ENCODE results near the gene RIMS1. TPM values are rescaled to one million over a fixed set of nuclear protein-coding genes. Genes with fewer than 3 reads are reported as not detected.

Gene RIMS1, protein sequence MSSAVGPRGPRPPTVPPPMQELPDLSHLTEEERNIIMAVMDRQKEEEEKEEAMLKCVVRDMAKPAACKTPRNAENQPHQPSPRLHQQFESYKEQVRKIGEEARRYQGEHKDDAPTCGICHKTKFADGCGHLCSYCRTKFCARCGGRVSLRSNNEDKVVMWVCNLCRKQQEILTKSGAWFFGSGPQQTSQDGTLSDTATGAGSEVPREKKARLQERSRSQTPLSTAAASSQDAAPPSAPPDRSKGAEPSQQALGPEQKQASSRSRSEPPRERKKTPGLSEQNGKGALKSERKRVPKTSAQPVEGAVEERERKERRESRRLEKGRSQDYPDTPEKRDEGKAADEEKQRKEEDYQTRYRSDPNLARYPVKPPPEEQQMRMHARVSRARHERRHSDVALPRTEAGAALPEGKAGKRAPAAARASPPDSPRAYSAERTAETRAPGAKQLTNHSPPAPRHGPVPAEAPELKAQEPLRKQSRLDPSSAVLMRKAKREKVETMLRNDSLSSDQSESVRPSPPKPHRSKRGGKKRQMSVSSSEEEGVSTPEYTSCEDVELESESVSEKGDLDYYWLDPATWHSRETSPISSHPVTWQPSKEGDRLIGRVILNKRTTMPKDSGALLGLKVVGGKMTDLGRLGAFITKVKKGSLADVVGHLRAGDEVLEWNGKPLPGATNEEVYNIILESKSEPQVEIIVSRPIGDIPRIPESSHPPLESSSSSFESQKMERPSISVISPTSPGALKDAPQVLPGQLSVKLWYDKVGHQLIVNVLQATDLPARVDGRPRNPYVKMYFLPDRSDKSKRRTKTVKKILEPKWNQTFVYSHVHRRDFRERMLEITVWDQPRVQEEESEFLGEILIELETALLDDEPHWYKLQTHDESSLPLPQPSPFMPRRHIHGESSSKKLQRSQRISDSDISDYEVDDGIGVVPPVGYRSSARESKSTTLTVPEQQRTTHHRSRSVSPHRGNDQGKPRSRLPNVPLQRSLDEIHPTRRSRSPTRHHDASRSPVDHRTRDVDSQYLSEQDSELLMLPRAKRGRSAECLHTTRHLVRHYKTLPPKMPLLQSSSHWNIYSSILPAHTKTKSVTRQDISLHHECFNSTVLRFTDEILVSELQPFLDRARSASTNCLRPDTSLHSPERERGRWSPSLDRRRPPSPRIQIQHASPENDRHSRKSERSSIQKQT (N-terminal part only)
- total RNA-seq = not detected

DNA sequence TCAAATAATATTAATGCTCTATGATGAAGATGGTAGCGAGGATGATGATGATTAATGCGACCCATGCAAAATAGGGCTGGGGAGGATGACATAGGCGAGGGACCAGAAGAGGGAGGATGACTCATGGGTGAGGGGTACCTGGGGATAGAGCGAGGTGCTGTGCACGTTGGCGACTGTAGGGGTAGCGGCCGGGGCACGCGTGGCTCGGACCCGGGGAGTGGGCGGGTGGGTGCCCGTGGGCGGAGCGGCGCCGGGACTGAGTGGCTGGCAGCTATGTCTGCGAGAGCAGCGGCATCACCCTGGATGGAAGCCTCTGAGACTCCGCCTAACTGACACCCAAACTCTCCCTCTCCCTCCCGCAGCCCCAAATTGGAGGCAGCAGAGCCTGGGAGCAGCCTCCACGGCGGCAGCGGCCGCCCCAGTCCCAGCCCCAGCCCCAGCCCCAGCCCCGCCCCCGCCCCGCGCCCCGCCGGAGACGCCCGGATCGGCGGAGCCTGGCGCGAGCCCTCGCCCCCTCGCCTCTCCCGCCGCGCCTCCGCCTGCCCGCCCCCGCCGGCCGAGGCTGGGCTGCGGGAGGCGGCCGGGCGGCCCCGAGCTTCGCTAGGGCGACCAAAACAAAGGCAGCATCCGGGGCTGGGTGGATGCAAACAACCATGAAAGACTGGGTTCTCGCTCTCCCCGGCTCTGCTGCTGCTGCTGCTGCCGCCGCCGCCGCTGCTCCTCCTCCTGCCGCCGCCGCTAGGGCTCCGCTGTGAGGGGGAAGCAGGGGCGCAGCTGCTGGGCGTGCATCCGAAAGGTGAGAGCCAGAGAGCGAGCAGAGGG, at the start of gene RIMS1:
RIMS1 (plus strand) TSS at position 367 of the 822 bp plus-strand sequence. CDS start 474 bp downstream, outside the sequence.
- DNase-seq (peak; percentile 18), ATAC-seq (no peak)
- peaks cover 2% of the 10 kb centered on the region for H3K36me3 Mint-ChIP-seq (ENCODE audit: low read depth)
- intact Hi-C loops (cut with DNase I, micrococcal nuclease) = no loop called here
- peaks cover 2% of the 10 kb centered on the region for H3K4me1 Mint-ChIP-seq
- no peak within 1 kb of the TSS for H3K4me3 Mint-ChIP-seq
- H3K9me3 Mint-ChIP-seq (ENCODE audit: low read depth) = no peaks in the 10 kb centered on the region
- POLR2A ChIA-PET = no interaction called here
- H3K27ac Mint-ChIP-seq = no peak within 1 kb of the TSS
- CTCF ChIA-PET = interaction anchor here (0.6 kb wide), 1 partner anchor 693 kb away, joined by 3 read pairs; no protein-coding TSS in a partner anchor
- H3K27me3 Mint-ChIP-seq = peaks cover 33% of the 10 kb centered on the region

DNA sequence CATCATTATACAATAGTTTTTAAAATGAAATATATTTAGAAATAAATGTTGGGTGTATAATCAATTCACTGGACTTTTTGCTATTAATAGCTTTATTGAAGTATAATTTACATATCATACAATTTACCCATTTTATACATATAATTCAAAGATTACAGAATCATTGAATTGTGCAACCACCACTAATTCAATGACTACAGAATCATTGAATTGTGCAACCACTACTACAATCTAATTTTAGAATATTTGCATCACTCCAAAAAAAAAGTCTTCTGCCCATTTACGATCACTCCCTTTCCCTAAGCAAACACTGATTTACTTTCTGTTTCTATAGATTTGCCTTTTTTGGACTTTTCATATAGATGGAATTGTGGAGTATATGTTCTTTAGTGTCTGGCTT, 35.1 kb upstream of the RIMS1 start:
- ChIA-PET POLR2A (no interaction called here), CTCF (no interaction called here)
- Mint-ChIP-seq H3K4me3 (no peak overlapping the region), H3K27me3 (no peaks in the 10 kb centered on the region), H3K9me3 (ENCODE audit: low read depth) (no peaks in the 10 kb centered on the region), H3K36me3 (ENCODE audit: low read depth) (no peaks in the 10 kb centered on the region), H3K27ac (no peak overlapping the region), H3K4me1 (no peaks in the 10 kb centered on the region)
- ATAC-seq (no peak), DNase-seq (no peak)
- intact Hi-C loops (cut with DNase I, micrococcal nuclease) = no loop called here

DNA sequence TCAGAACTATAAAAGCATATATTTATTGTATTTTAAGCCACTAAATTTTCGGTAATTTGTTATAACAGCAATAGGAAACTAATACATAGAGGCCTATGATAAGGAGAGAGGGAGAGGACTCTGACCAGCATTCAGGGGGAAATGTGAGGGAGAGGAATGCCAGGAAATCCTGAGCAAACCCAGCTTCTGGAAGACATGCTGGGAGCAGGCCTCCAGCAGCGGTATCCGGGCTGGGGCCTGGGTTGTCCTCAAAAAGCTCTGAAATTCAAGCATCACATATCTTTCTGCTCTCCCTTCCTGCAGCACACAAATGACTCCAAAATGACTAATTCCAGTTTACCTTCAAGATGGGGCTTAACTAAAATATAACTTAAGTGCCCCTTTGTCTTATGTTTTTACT, 33.4 kb upstream of the RIMS1 start:
- ChIA-PET CTCF (no interaction called here), POLR2A (no interaction called here)
- Mint-ChIP-seq H3K4me3 (no peak overlapping the region), H3K36me3 (ENCODE audit: low read depth) (no peaks in the 10 kb centered on the region), H3K27ac (no peak overlapping the region), H3K9me3 (ENCODE audit: low read depth) (no peaks in the 10 kb centered on the region), H3K4me1 (no peaks in the 10 kb centered on the region), H3K27me3 (no peaks in the 10 kb centered on the region)
- intact Hi-C loops (cut with DNase I, micrococcal nuclease) = no loop called here
- ATAC-seq (no peak), DNase-seq (no peak)

DNA sequence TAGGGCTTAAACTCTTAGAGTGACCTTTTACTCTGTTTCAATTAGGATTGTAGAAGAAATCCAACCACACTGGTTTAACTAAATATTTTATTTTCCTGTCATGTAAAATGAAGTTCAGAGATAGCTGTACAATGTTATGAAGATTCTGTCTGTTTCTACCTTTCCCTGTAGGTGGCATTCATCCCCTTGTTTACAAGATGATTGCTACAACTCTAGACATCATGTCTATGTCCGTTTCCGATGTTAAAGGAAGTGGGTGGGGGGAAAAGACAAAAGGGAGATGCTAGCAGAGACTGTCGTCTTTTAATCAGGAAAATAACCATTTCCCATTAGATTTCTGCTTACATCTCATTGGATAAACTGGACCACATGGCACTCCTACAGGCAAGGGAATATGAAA, 30.9 kb upstream of the RIMS1 start:
- H3K4me3 Mint-ChIP-seq = no peak overlapping the region
- intact Hi-C loops (cut with DNase I, micrococcal nuclease) = no loop called here
- no peaks in the 10 kb centered on the region for H3K4me1 Mint-ChIP-seq
- H3K27me3 Mint-ChIP-seq = no peaks in the 10 kb centered on the region
- CTCF ChIA-PET = no interaction called here
- H3K36me3 Mint-ChIP-seq (ENCODE audit: low read depth) = no peaks in the 10 kb centered on the region
- no peak overlapping the region for H3K27ac Mint-ChIP-seq
- DNase-seq (no peak), ATAC-seq (no peak)
- POLR2A ChIA-PET = no interaction called here
- H3K9me3 Mint-ChIP-seq (ENCODE audit: low read depth) = no peaks in the 10 kb centered on the region

DNA sequence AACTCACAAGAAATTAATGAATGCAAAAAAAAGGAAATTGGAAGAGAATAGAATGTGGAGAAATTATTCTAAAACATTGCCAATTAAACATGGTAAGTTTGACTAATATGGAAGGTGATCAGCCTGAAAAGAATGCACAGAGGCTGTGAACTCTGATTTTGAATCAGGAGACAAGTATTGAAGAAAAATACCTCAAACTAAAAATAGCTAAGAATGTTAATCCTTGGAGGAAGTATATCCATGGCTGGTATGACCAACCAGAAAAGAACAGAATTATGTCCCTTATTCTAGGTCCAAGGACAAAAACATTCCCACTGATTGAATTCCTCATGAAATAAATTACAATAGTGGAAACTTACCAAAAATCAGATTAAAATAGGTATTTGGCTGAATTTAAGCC, 7.3 kb upstream of the RIMS1 start:
- no peak overlapping the region for H3K4me3 Mint-ChIP-seq
- H3K27ac Mint-ChIP-seq = no peak overlapping the region
- DNase-seq = no peak
- H3K9me3 Mint-ChIP-seq (ENCODE audit: low read depth) = no peaks in the 10 kb centered on the region
- no peak for ATAC-seq
- H3K27me3 Mint-ChIP-seq = peaks cover 3% of the 10 kb centered on the region
- no peaks in the 10 kb centered on the region for H3K4me1 Mint-ChIP-seq
- intact Hi-C loops (cut with DNase I, micrococcal nuclease) = no loop called here
- ChIA-PET POLR2A (no interaction called here), CTCF (no interaction called here)
- no peaks in the 10 kb centered on the region for H3K36me3 Mint-ChIP-seq (ENCODE audit: low read depth)

DNA sequence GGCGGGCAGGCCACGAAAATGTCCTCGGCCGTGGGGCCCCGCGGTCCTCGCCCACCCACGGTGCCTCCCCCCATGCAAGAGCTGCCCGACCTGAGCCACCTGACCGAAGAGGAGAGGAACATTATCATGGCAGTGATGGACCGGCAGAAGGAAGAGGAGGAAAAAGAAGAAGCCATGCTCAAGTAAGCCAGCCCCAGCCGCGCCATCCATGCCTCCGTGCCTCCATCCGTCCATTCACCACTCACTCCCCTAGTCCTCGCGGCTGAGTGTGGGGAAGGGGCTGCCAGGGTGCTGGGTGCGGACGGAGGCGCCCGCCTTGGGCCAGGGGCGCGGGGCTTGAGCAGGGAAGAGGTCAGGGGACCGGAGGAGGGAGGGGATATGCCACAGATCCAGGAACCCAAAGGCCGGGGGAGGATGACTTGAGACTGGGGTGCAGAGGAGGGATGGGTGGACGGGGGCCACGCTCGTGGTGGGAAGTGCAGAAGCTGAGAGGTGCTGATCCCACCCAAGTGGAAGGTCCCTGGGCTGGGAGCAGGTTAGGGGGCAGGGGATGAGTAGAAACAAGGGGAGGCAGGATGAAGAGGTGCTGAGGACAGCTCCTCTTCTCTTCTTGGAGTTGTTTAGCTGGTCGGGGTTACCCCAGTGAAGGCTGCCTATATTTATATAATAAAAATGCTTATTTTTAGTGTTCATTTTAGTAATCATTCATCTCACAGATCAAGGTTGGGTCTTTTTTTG, 825 bp downstream of the RIMS1 start:
- no peaks in the 10 kb centered on the region for H3K9me3 Mint-ChIP-seq (ENCODE audit: low read depth)
- ChIA-PET CTCF (interaction anchor here (0.6 kb wide), 2 partner anchors 693 to 1418 kb away, joined by 3 read pairs; no protein-coding TSS in a partner anchor), POLR2A (no interaction called here)
- no peak overlapping the region for H3K27ac Mint-ChIP-seq
- H3K4me1 Mint-ChIP-seq = peaks cover 2% of the 10 kb centered on the region
- DNase-seq (no peak), ATAC-seq (no peak)
- H3K27me3 Mint-ChIP-seq = peaks cover 33% of the 10 kb centered on the region
- H3K36me3 Mint-ChIP-seq (ENCODE audit: low read depth) = peaks cover 2% of the 10 kb centered on the region
- no peak overlapping the region for H3K4me3 Mint-ChIP-seq
- intact Hi-C loops (cut with DNase I, micrococcal nuclease) = no loop called here

DNA sequence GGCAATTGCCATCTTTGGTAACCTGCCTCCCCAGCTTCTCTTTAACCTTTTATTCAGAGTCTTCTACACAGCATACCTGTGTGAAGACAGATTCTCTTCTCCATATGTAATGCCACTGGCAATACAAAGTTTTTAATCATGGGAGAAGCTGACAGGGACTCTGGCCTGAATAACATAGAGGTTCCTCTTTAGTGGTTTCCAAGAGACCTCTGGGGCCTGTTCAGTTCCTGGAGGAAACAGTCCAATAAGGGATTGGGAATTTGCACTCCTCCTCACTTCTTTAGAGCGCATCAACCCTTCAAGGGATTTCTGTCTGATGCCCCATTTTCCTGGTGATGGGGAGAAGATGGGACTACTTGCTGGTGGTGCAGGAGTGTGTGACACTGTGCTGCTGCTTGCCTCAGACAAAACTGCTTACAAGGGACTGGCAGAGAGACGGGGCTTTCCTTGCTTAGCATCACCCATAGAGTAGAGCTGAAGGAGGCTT, 1.4 kb downstream of the RIMS1 start:
- no peaks in the 10 kb centered on the region for H3K9me3 Mint-ChIP-seq (ENCODE audit: low read depth)
- peaks cover 2% of the 10 kb centered on the region for H3K4me1 Mint-ChIP-seq
- peaks cover 2% of the 10 kb centered on the region for H3K36me3 Mint-ChIP-seq (ENCODE audit: low read depth)
- CTCF ChIA-PET = interaction anchor here (0.6 kb wide), 1 partner anchor 1418 kb away, joined by 3 read pairs; no protein-coding TSS in a partner anchor
- H3K27ac Mint-ChIP-seq = no peak overlapping the region
- ATAC-seq = no peak
- POLR2A ChIA-PET = no interaction called here
- H3K27me3 Mint-ChIP-seq = peaks cover 33% of the 10 kb centered on the region
- intact Hi-C loops (cut with DNase I, micrococcal nuclease) = no loop called here
- no peak overlapping the region for H3K4me3 Mint-ChIP-seq
- no peak for DNase-seq

DNA sequence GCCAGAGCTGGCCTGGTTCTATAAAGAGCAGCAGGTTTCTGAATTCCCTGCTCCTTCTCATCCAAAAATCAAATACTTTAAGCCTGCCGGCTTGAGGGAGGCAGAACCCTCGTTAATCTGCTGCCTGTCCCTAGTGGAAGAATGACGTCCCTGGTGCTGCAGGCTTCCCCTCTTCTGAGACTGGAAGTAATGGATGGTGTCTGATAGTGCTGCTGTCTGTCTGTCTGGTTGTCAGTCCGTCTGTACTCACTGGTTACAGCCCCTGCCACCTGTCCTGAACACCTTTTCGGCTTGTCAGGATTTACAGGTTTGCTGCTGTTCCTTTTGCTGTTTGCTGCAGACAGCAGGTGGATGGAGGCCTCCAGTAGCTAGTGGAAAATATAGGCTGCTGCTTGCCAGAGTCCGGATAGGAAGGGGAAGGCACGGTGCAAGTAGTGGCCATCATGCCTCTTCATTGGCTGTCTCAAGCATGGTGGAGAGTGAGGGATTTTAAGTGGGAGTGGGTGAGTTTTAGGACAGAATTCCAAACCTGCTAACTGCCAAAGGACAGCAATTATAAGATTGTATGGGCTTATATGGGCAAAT, 2.5 kb downstream of the RIMS1 start:
- H3K27ac Mint-ChIP-seq = no peak overlapping the region
- DNase-seq = no peak
- no peak for ATAC-seq

DNA sequence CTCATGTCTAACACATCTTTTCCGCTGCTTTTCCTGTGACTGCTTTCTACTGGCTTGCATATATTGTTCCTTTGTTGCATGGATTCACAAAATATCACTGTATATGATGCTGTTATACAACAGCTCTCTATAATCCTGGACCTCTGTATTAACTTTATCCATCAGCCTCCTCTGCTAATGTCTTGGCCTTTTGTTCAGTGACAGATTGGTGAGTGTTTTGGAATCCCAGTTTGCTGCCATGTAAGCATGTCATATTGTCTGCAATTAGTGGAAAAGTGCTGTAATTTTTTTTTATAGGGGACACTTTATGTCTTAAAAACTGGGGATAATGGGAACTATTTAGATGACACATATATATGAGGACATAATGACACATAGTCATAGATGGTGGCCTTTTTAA, 3.0 kb downstream of the RIMS1 start:
- ATAC-seq (no peak), DNase-seq (no peak)
- POLR2A ChIA-PET = no interaction called here
- H3K4me3 Mint-ChIP-seq = no peak overlapping the region
- H3K27me3 Mint-ChIP-seq = peaks cover 30% of the 10 kb centered on the region
- CTCF ChIA-PET = interaction anchor here (1.1 kb wide), 1 partner anchor 10 kb away, joined by 3 read pairs; no protein-coding TSS in a partner anchor
- peaks cover 2% of the 10 kb centered on the region for H3K36me3 Mint-ChIP-seq (ENCODE audit: low read depth)
- no peak overlapping the region for H3K27ac Mint-ChIP-seq
- intact Hi-C loops (cut with DNase I, micrococcal nuclease) = no loop called here
- H3K9me3 Mint-ChIP-seq (ENCODE audit: low read depth) = no peaks in the 10 kb centered on the region
- peaks cover 2% of the 10 kb centered on the region for H3K4me1 Mint-ChIP-seq

More for the DNA sequence above, 2.5 kb downstream of the RIMS1 start:
- Mint-ChIP-seq H3K27me3 (peaks cover 32% of the 10 kb centered on the region), H3K4me1 (peaks cover 2% of the 10 kb centered on the region), H3K4me3 (no peak overlapping the region), H3K9me3 (ENCODE audit: low read depth) (no peaks in the 10 kb centered on the region), H3K36me3 (ENCODE audit: low read depth) (peaks cover 2% of the 10 kb centered on the region)
- POLR2A ChIA-PET = no interaction called here
- intact Hi-C loops (cut with DNase I, micrococcal nuclease) = no loop called here
- CTCF ChIA-PET = no interaction called here

DNA sequence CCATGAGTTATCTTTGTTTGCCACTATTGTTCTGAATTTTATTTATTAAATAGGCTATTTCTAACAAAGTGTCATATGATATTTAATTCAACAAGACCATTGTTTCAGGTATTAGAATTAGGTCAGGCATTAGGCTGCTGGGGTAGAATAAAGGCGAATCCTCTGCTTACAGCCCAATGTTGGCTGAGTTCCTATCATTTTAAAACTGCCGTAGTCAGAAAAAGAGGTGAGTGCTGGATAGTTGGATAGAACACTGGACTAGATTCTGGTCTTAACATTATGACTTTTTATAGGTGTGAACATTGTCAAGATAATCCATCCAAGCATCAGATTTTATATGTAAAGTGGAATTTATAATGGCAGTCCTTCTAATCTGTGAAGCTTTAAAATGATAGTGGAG, 6.3 kb downstream of the RIMS1 start:
- no peaks in the 10 kb centered on the region for H3K4me1 Mint-ChIP-seq
- no peak overlapping the region for H3K4me3 Mint-ChIP-seq
- H3K27me3 Mint-ChIP-seq = peaks cover 14% of the 10 kb centered on the region
- no peaks in the 10 kb centered on the region for H3K9me3 Mint-ChIP-seq (ENCODE audit: low read depth)
- intact Hi-C loops (cut with DNase I, micrococcal nuclease) = no loop called here
- ATAC-seq (no peak), DNase-seq (no peak)
- H3K27ac Mint-ChIP-seq = no peak overlapping the region
- POLR2A ChIA-PET = no interaction called here
- no peaks in the 10 kb centered on the region for H3K36me3 Mint-ChIP-seq (ENCODE audit: low read depth)
- CTCF ChIA-PET = interaction anchor here (1.4 kb wide), 1 partner anchor 15 kb away, joined by 3 read pairs; no protein-coding TSS in a partner anchor
